ENCODE measurements around the gene NEK1. TPM values are rescaled to one million over a fixed set of nuclear protein-coding genes. Genes with fewer than 3 reads are reported as not detected.
A peak's percentile ranks its signal among the peaks of the same experiment; 100 is the strongest.

Gene NEK1
- total RNA-seq, 1 donor from 2014 or later: 15.5 TPM

DNA sequence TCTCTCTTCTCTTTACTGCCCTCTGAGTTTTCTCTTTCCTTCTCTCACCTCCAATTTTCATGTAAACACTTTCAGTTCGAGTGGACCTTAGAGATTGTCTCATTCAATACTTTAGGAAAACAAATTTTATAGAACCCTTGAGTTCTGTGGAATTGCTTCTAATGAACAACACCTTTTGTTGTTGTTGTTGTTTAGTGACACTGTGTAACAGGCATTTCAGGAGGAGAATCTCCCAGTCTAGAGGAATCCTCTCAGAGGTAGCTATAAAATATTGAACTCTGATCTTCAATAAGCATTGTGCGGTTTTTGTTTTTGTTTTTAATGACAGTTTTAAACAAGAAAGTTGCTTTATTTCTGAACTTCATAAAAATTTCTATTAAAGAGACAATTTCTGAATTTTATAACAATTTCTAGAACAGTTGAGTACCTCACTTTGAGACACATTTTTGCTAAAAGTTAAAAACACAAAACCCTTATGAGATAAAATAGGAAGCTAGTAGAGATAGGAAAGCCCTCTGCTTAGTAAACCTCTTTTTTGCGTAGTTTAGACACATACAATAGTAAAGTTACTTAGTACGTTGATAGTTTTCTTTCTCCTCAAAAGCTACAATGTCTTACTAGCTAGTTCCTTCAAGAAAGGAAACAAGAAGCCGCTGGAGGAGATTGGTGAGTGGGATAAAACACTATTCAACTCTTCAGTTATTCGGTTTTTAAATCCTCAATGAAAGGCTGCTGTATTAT lies 46.8 kb upstream of the NEK1 start:
- no peaks in the 10 kb centered on the region for H3K27me3 ChIP-seq (ENCODE audit: low read depth)
- H3K4me3 ChIP-seq: peak overlapping the region; percentile 63
- intact Hi-C loops (cut with micrococcal nuclease): loop anchor here (5.0 kb wide), 1 partner anchor 37 kb away; the partner anchor contains the start of gene CLCN3
- TF ChIP-seq, protein P1, sequence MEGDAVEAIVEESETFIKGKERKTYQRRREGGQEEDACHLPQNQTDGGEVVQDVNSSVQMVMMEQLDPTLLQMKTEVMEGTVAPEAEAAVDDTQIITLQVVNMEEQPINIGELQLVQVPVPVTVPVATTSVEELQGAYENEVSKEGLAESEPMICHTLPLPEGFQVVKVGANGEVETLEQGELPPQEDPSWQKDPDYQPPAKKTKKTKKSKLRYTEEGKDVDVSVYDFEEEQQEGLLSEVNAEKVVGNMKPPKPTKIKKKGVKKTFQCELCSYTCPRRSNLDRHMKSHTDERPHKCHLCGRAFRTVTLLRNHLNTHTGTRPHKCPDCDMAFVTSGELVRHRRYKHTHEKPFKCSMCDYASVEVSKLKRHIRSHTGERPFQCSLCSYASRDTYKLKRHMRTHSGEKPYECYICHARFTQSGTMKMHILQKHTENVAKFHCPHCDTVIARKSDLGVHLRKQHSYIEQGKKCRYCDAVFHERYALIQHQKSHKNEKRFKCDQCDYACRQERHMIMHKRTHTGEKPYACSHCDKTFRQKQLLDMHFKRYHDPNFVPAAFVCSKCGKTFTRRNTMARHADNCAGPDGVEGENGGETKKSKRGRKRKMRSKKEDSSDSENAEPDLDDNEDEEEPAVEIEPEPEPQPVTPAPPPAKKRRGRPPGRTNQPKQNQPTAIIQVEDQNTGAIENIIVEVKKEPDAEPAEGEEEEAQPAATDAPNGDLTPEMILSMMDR (IDR thresholded peaks at IDR 0.05; ENCODE audit: borderline replicate concordance): no peak
- H3K27ac ChIP-seq (replicated peaks): peak overlapping the region; percentile 88
- H3K9me3 ChIP-seq (replicated peaks): no peaks in the 10 kb centered on the region
- peaks cover 59% of the 10 kb centered on the region for H3K4me1 ChIP-seq
- H3K36me3 ChIP-seq: no peaks in the 10 kb centered on the region
- no peak for DNase-seq

DNA sequence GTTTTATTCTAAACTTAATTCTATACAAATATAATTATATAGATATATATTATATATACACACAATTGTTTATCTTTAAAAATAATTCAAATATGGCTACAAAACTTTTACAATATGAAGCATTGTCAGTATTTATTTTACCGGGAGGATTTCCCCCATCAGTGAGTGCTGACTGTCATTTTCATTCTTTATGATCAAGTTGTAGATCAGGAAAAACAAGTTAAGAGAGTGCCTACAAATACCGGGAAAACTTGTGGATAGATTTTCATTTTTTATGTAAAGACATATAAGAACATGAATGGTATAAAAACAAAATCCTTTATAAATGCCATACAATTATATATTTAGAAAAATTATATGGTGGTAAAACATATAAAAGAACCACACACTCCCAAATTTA lies 45.8 kb upstream of the NEK1 start:
- Histone ChIP-seq H3K9me3 (replicated peaks) (no peaks in the 10 kb centered on the region), H3K27me3 (ENCODE audit: low read depth) (no peaks in the 10 kb centered on the region), H3K27ac (replicated peaks) (peak overlapping the region; percentile 88), H3K4me1 (peaks cover 56% of the 10 kb centered on the region), H3K36me3 (no peaks in the 10 kb centered on the region), H3K4me3 (no peak overlapping the region)
- intact Hi-C loops (cut with micrococcal nuclease): loop anchor here (5.0 kb wide), 1 partner anchor 36 kb away; the partner anchor contains the start of gene CLCN3
- TF ChIP-seq, protein P1 (IDR thresholded peaks at IDR 0.05; ENCODE audit: borderline replicate concordance): no peak
- DNase-seq: no peak

DNA sequence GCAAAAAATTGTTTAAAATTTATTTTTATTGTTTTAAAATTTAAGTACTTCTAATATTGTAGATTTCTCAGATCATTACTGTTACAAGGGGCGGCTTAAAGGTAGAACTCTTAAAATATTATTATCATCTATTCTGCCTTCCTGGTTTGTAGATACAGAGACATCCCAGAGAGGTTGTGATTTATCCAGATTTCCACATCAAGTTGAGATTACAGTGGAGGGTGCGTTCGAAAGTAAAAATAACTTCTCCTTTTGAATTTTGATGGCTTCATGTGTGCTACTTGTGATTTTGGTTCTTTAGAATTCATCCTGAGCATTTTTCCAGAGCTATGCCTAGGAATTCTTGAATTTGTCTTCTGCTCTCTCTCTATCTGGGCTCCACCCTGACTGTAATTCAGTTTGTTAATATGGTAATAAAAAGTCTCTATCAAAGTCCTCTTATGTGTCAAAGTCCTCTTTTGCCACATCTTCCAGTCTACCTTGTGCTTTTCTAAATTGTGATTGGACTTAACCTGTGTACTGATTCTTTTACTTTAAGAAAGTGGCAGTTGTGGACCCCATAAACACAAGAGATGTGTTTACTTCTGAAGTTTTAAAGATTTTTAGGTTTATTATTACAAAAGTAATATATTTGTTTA lies 45.2 kb upstream of the NEK1 start:
- TF ChIP-seq, protein P1 (IDR thresholded peaks at IDR 0.05; ENCODE audit: borderline replicate concordance): no peak
- intact Hi-C loops (cut with micrococcal nuclease): loop anchor here (5.0 kb wide), 1 partner anchor 35 kb away; the partner anchor contains the start of gene CLCN3

DNA sequence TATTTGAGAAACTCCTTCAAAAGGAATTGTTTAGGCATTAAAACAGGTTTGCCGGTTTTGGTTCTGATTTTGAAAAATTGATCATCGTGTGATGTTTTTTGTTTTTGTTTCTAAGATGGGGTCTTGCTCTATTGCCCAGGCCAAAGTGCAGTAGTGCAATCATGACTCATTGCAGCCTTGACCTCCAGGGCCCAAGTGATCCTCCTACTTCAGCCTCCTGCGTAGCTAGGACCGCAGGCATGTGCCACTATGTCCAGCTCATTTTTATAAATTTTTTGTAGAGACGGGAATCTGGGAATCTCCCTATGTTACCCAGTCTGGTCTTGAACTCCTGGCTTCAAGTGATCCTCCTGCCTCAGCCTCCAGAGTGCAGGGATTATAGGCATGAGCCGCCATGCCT lies 43.0 kb upstream of the NEK1 start:
- DNase-seq: no peak
- TF ChIP-seq, protein P1 (IDR thresholded peaks at IDR 0.05; ENCODE audit: borderline replicate concordance): no peak
- intact Hi-C loops (cut with micrococcal nuclease): loop anchor here (5.0 kb wide), 1 partner anchor 33 kb away; the partner anchor contains the start of gene CLCN3
- no peak overlapping the region for H3K4me3 ChIP-seq
- no peaks in the 10 kb centered on the region for H3K36me3 ChIP-seq
- no peak overlapping the region for H3K27ac ChIP-seq (replicated peaks)
- no peaks in the 10 kb centered on the region for H3K9me3 ChIP-seq (replicated peaks)
- no peaks in the 10 kb centered on the region for H3K27me3 ChIP-seq (ENCODE audit: low read depth)
- H3K4me1 ChIP-seq: peaks cover 58% of the 10 kb centered on the region

More for the DNA sequence above, 45.2 kb upstream of the NEK1 start:
- DNase-seq: no peak
- Histone ChIP-seq H3K4me3 (no peak overlapping the region), H3K36me3 (no peaks in the 10 kb centered on the region), H3K4me1 (peaks cover 56% of the 10 kb centered on the region), H3K27me3 (ENCODE audit: low read depth) (no peaks in the 10 kb centered on the region), H3K9me3 (replicated peaks) (no peaks in the 10 kb centered on the region), H3K27ac (replicated peaks) (peak overlapping the region; percentile 88)

DNA sequence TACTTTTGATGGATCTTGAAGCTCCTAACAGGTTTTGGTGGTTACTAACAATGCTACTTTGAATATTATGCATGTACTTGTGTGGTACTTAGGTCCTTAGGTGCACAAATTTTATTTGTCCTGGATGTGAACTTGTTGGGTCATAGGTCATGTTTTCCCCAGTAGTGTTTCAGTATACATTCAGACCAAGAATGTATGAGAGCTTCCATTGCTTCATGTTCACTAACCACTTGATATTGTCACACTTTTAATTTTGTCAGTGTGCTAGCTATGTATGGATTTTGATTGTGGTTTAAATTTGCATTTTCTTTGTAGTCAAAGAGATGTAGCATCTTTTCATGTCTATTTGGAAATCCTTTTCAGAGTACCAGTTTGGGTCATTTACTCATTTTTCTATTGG lies 40.2 kb upstream of the NEK1 start:
- no peaks in the 10 kb centered on the region for H3K36me3 ChIP-seq

More for the DNA sequence above, 40.2 kb upstream of the NEK1 start:
- Histone ChIP-seq H3K4me3 (no peak overlapping the region), H3K9me3 (replicated peaks) (no peaks in the 10 kb centered on the region), H3K4me1 (peaks cover 56% of the 10 kb centered on the region), H3K27ac (replicated peaks) (peak overlapping the region; percentile 83), H3K27me3 (ENCODE audit: low read depth) (no peaks in the 10 kb centered on the region)
- no peak for DNase-seq
- intact Hi-C loops (cut with micrococcal nuclease): no loop called here
- TF ChIP-seq, protein P1 (IDR thresholded peaks at IDR 0.05; ENCODE audit: borderline replicate concordance): no peak

Data from left ventricle myocardium inferior (tissue), 1 donor.